ENCODE measurements around the gene JPH3. TPM values are rescaled to one million over a fixed set of nuclear protein-coding genes. Genes with fewer than 3 reads are reported as not detected.

Gene JPH3
- total RNA-seq, 1 experiment from 2014 or later: 32.7 TPM

GRCh38 chr16:87678618-87679017 is 76.3 kb downstream of the JPH3 start:
- no peak overlapping the region for H3K18ac ChIP-seq (ENCODE audit: insufficient read length, low read depth, low read length)
- no peaks in the 10 kb centered on the region for H3K9me3 ChIP-seq (ENCODE audit: control insufficient read depth, low read depth, low read length)
- H3K4me1 ChIP-seq (ENCODE audit: insufficient read depth, low read length): no peaks in the 10 kb centered on the region
- H4K20me1 ChIP-seq (ENCODE audit: control insufficient read depth, insufficient read depth, insufficient read length): no peaks in the 10 kb centered on the region
- no CpG with 5 or more reads among the region's 14 CpGs for WGBS (ENCODE audit: extremely low coverage, insufficient read length, low lambda C conversion rate)
- no peak overlapping the region for H2BK5ac ChIP-seq (ENCODE audit: insufficient read length, low read length)
- H3K79me2 ChIP-seq (ENCODE audit: insufficient read depth, low read length): no peaks in the 10 kb centered on the region
- peaks cover 4% of the 10 kb centered on the region for H3K23me2 ChIP-seq (ENCODE audit: insufficient read length, low read depth, low read length, poor library complexity, severe bottlenecking)
- no peaks in the 10 kb centered on the region for H3K79me1 ChIP-seq (ENCODE audit: insufficient read depth, low read depth, low read length, poor library complexity, severe bottlenecking)
- no peak overlapping the region for H3K56ac ChIP-seq (ENCODE audit: insufficient read length, low read depth, low read length)
- Mint-ChIP-seq H3K4me1 (peaks cover 3 to 21% of the 10 kb centered on the region in 2 experiments), H3K4me3 (no peak overlapping the region), H3K36me3 (ENCODE audit: insufficient read depth in 1 of 3, low read depth in 3 of 3) (peaks cover 0 to 4% (median 0%) of the 10 kb centered on the region in 3 experiments; a peak in 1 of 7 replicates), H3K9me3 (no peaks in the 10 kb centered on the region), H3K27me3 (ENCODE audit: low read depth) (peaks cover 3% of the 10 kb centered on the region), H3K27ac (no peak overlapping the region; a peak in 1 of 7 replicates)
- H3K27ac ChIP-seq (ENCODE audit: insufficient read length, low read depth, low read length): no peak overlapping the region
- no peak overlapping the region for H2BK20ac ChIP-seq (ENCODE audit: low read depth, low read length, poor library complexity, severe bottlenecking)
- H3K4me2 ChIP-seq (ENCODE audit: insufficient read depth, insufficient read length, low read length): no peak overlapping the region
- H3K4ac ChIP-seq (ENCODE audit: low read depth, low read length): no peak overlapping the region
- no peak overlapping the region for H3K14ac ChIP-seq (ENCODE audit: insufficient read depth, low read length)
- no peak overlapping the region for H2BK15ac ChIP-seq (ENCODE audit: low read depth, low read length)
- no peak overlapping the region for H4K5ac ChIP-seq (ENCODE audit: insufficient read length, low read depth, low read length)
- no peak overlapping the region for H2BK12ac ChIP-seq (ENCODE audit: insufficient read length, low read depth, low read length)
- H2BK120ac ChIP-seq (ENCODE audit: low read depth, low read length, poor library complexity, severe bottlenecking): no peak overlapping the region
- H4K91ac ChIP-seq (ENCODE audit: insufficient read length, low read depth, low read length): no peak overlapping the region
- no peak overlapping the region for H3K9ac ChIP-seq (ENCODE audit: extremely low read depth, insufficient read length, low read length)
- H3T11ph ChIP-seq (ENCODE audit: low read length): no peak overlapping the region
- no peak overlapping the region for H2AK5ac ChIP-seq (ENCODE audit: insufficient read length, low read length)
- DNase-seq: no peak
- H2AFZ ChIP-seq (ENCODE audit: low read length): no peak overlapping the region
- no peak for TF ChIP-seq CTCF (conservative IDR thresholded peaks at IDR 0.05)
- H4K8ac ChIP-seq (replicated peaks; ENCODE audit: insufficient read length, low read depth, low read length): no peak overlapping the region
- H3K23ac ChIP-seq (ENCODE audit: insufficient read length, low read depth, low read length): no peak overlapping the region
- no peaks in the 10 kb centered on the region for H3K27me3 ChIP-seq (ENCODE audit: insufficient read depth, low read length)

All from H9 (cell line).